Measurements from ENCODE around the gene EGFR. TPM values are rescaled to one million over a fixed set of nuclear protein-coding genes. Genes with fewer than 3 reads are reported as not detected.

The EGFR gene
- total and polyA plus RNA-seq, 2 donors (not counting 3 experiments of a cell fraction or from before 2014, with no cell fraction given) = 1.5 to 4.1 TPM

DNA sequence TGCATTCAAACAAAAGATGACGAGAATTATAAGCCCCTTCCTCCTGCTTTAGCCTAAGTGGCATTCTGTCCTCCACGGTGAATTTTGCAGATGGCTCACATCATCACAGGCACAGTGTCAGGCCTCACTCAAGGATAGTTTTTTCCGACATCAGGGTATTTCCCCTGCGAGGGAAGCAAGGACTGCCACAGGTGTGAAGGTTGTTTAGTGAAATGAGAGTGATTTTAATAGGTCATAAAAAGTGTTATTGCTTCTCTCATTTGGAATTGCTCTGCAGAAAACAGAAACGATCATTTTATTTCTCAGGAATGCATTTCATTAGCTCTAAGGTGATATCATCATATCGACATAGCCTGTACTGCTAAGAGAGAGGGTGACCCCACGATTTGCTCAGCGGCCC lies 217.7 kb downstream of the EGFR start:
- no peak overlapping the region for H3K4me3 ChIP-seq (replicated peaks in 1 of 3; ENCODE audit: insufficient read depth in 1 of 3, low read depth in 1 of 3, low read length in 3 of 3)
- H3K4me1 ChIP-seq (ENCODE audit: control insufficient read depth, extremely low read depth, insufficient read depth, low read length) = no peaks in the 10 kb centered on the region
- ChIA-PET POLR2A (no interaction called here), CTCF (interaction anchor here (1.0 to 1.1 kb wide), 2 partner anchors 14 to 463 kb away, joined by 3 to 4 read pairs; no protein-coding TSS in a partner anchor)
- no peak overlapping the region for H3K27ac ChIP-seq (ENCODE audit: insufficient read depth, low read depth, low read length)
- no peak overlapping the region for H3K4me2 ChIP-seq (ENCODE audit: insufficient read depth, low read length)
- no TSS peak for BruUV-seq (replicated peaks)
- no peaks in the 10 kb centered on the region for H3K79me2 ChIP-seq (ENCODE audit: control insufficient read depth, insufficient read depth, low read length)
- no peak overlapping the region for H2AFZ ChIP-seq (ENCODE audit: low read depth, low read length)
- H3K9me1 ChIP-seq (replicated peaks; ENCODE audit: control insufficient read depth, extremely low read depth, insufficient read depth, low read length) = no peaks in the 10 kb centered on the region
- intact Hi-C loops (cut with micrococcal nuclease) = no loop called here
- no peaks in the 10 kb centered on the region for H4K20me1 ChIP-seq (replicated peaks; ENCODE audit: control insufficient read depth, extremely low read depth, insufficient read depth, low read length)
- no peak for DNase-seq (ENCODE audit: low read depth, low spot score)
- H3K9me3 ChIP-seq (replicated peaks; ENCODE audit: control insufficient read depth, insufficient read depth, low read length) = no peaks in the 10 kb centered on the region
- dilution Hi-C loops (cut with MboI; ENCODE audit: extremely low pct_ligation_motif_present, low sequenced_read_pairs) = no loop called here
- no peak overlapping the region for H3K9ac ChIP-seq (replicated peaks; ENCODE audit: extremely low read depth, insufficient read depth, low read length)
- TF ChIP-seq JUN (IDR thresholded peaks at IDR 0.05; ENCODE audit: borderline replicate concordance, insufficient read depth, insufficient read length, low read depth) (no peak), MYC (IDR thresholded peaks at IDR 0.05; ENCODE audit: low read depth, low read length) (no peak), EZH2 (IDR thresholded peaks at IDR 0.05; ENCODE audit: borderline replicate concordance, low read depth, low read length, severe bottlenecking) (no peak), GATA2 (IDR thresholded peaks at IDR 0.05; ENCODE audit: insufficient read depth, insufficient read length, low read depth, low read length) (no peak), POLR2A (IDR thresholded peaks at IDR 0.05; ENCODE audit: low read depth, low read length) (no peak), FOS (IDR thresholded peaks at IDR 0.05; ENCODE audit: borderline replicate concordance, insufficient read depth, low read length) (no peak), POLR2AphosphoS5 (IDR thresholded peaks at IDR 0.05; ENCODE audit: insufficient read depth, low read depth, low read length) (no peak)
- TF ChIP-seq, protein P1, sequence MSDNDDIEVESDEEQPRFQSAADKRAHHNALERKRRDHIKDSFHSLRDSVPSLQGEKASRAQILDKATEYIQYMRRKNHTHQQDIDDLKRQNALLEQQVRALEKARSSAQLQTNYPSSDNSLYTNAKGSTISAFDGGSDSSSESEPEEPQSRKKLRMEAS (IDR thresholded peaks at IDR 0.05; ENCODE audit: insufficient read depth, insufficient read length) = no peak
- TF ChIP-seq, protein P2, sequence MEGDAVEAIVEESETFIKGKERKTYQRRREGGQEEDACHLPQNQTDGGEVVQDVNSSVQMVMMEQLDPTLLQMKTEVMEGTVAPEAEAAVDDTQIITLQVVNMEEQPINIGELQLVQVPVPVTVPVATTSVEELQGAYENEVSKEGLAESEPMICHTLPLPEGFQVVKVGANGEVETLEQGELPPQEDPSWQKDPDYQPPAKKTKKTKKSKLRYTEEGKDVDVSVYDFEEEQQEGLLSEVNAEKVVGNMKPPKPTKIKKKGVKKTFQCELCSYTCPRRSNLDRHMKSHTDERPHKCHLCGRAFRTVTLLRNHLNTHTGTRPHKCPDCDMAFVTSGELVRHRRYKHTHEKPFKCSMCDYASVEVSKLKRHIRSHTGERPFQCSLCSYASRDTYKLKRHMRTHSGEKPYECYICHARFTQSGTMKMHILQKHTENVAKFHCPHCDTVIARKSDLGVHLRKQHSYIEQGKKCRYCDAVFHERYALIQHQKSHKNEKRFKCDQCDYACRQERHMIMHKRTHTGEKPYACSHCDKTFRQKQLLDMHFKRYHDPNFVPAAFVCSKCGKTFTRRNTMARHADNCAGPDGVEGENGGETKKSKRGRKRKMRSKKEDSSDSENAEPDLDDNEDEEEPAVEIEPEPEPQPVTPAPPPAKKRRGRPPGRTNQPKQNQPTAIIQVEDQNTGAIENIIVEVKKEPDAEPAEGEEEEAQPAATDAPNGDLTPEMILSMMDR (IDR thresholded peaks at IDR 0.05; ENCODE audit: extremely low read depth in 1 of 2, insufficient read depth in 1 of 2, low read depth in 1 of 2, low read length in 2 of 2) = no peak
- no peaks in the 10 kb centered on the region for H3K36me3 ChIP-seq (ENCODE audit: control insufficient read depth in 2 of 2, extremely low read depth in 1 of 2, insufficient read depth in 2 of 2, low read length in 2 of 2)
- FAIRE-seq = no peak
- H3K27me3 ChIP-seq (ENCODE audit: control insufficient read depth in 2 of 2, insufficient read depth in 2 of 2, low read length in 2 of 2) = peaks cover 16 to 23% of the 10 kb centered on the region in 2 experiments

Measured in endothelial cell of umbilical vein (primary cell).